Measurements from ENCODE around the gene ARHGEF11.

ARHGEF11 gene

GRCh38 chr1:157025385-157025784 lies 20.2 kb downstream of the ARHGEF11 start:
- TF ChIP-seq CTCF (IDR thresholded peaks at IDR 0.05; ENCODE audit: extremely low read depth, insufficient read depth, missing control alignments): no peak
- DNase-seq (ENCODE audit: low spot score): no peak
- in situ Hi-C loops (cut with MboI; ENCODE audit: low pct_unique_long_range_greater_than_20kb, low sequenced_read_pairs, unreplicated experiment): no loop called here

- in situ Hi-C loops (cut with MboI; ENCODE audit: low pct_unique_long_range_greater_than_20kb, low sequenced_read_pairs, unreplicated experiment): no loop called here
- no peak for TF ChIP-seq CTCF (IDR thresholded peaks at IDR 0.05; ENCODE audit: extremely low read depth, insufficient read depth, missing control alignments)
- DNase-seq (ENCODE audit: low spot score): no peak
Observed at GRCh38 chr1:157021688-157022087, 23.9 kb downstream of the ARHGEF11 start.

- in situ Hi-C loops (cut with MboI; ENCODE audit: low pct_unique_long_range_greater_than_20kb, low sequenced_read_pairs, unreplicated experiment): no loop called here
- TF ChIP-seq CTCF (IDR thresholded peaks at IDR 0.05; ENCODE audit: extremely low read depth, insufficient read depth, missing control alignments): no peak
- no peak for DNase-seq (ENCODE audit: low spot score)
Observed at GRCh38 chr1:157019457-157019856, 26.1 kb downstream of the ARHGEF11 start.

GRCh38 chr1:157011845-157012244 lies 33.7 kb downstream of the ARHGEF11 start:
- no peak for TF ChIP-seq CTCF (IDR thresholded peaks at IDR 0.05; ENCODE audit: extremely low read depth, insufficient read depth, missing control alignments)
- in situ Hi-C loops (cut with MboI; ENCODE audit: low pct_unique_long_range_greater_than_20kb, low sequenced_read_pairs, unreplicated experiment): no loop called here
- DNase-seq (ENCODE audit: low spot score): no peak

GRCh38 chr1:157008502-157008901 lies 37.0 kb downstream of the ARHGEF11 start:
- in situ Hi-C loops (cut with MboI; ENCODE audit: low pct_unique_long_range_greater_than_20kb, low sequenced_read_pairs, unreplicated experiment): no loop called here
- no peak for DNase-seq (ENCODE audit: low spot score)
- TF ChIP-seq CTCF (IDR thresholded peaks at IDR 0.05; ENCODE audit: extremely low read depth, insufficient read depth, missing control alignments): no peak

- TF ChIP-seq CTCF (IDR thresholded peaks at IDR 0.05; ENCODE audit: extremely low read depth, insufficient read depth, missing control alignments): no peak
- DNase-seq (ENCODE audit: low spot score): no peak
- in situ Hi-C loops (cut with MboI; ENCODE audit: low pct_unique_long_range_greater_than_20kb, low sequenced_read_pairs, unreplicated experiment): no loop called here
Observed at GRCh38 chr1:157007306-157007705, 38.2 kb downstream of the ARHGEF11 start.

- no peak for TF ChIP-seq CTCF (IDR thresholded peaks at IDR 0.05; ENCODE audit: extremely low read depth, insufficient read depth, missing control alignments)
- no peak for DNase-seq (ENCODE audit: low spot score)
- in situ Hi-C loops (cut with MboI; ENCODE audit: low pct_unique_long_range_greater_than_20kb, low sequenced_read_pairs, unreplicated experiment): no loop called here
Observed at GRCh38 chr1:157006676-157007075, 38.9 kb downstream of the ARHGEF11 start.
